Inflammatory macrophage treated with lipopolysaccharide for 4 hours (primary cell): ENCODE measurements around the gene SETDB2.

ENCODE experiments used
- DNase-seq: peaks from one replicate; pipeline ENCODE4 v3.0.0-alpha.2; 2020

SETDB2 gene

DNA sequence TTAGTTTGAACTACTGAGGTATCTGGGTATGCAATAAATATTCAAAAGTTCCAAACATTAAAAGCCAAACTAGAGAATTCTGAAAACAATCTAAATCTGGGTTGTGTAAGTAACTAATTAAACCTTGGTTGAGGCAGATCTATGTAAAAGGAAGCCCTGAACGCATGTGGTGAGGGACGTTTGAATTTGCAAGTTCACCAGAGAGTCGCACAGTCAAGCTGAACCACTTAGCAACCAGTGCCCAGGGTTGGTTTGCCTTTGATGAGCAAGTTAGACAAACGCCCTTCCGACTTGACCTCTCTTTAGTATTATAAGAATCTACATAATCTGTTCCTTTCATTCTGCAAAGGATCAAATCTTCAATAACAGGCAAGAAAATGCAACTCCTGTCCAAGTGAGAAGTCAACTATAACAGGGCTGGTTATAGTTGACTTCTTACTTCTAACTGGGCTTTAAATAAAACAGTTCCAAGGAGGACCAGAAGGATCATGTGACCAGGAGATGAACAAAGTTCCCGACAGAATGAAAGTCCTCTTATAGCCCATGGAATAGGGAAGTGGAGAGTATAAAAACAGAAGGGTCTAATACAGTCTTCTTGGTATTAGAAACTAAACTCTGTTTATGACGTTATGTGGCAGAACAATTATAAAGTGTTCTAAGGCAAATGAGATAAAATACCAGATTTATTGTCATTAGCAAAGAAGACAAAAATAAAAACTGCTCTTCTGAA is 92.2 kb downstream of the SETDB2 start:
- peak; percentile 60 for DNase-seq

GRCh38 chr13:49538404-49538803 is 94.3 kb downstream of the SETDB2 start:
- no peak for DNase-seq

- DNase-seq: no peak
Observed at GRCh38 chr13:49539313-49539712, 95.2 kb downstream of the SETDB2 start.

GRCh38 chr13:49539746-49540145 is 95.7 kb downstream of the SETDB2 start:
- DNase-seq: no peak

GRCh38 chr13:49540552-49540951 is 96.5 kb downstream of the SETDB2 start:
- peak; percentile 46 for DNase-seq

DNA sequence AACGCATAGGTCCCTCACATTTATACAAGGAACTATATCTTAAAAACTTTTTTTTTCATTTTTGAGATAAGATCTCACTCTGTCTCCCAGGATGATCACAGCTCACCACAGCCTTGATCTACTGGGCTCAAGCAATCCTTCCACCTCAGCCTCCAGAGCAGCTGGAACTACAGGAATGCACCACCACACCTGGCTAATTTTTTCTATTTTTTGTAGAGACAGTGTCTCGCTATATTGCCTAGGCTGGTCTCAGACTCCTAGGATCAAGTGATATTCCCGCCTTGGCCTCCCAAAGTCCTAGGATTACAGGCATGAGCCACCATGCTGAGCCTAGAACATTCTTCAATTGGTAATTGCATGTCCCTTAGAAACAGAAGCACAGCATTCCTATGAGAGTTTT is 99.6 kb downstream of the SETDB2 start:
- no peak for DNase-seq
